K562 (cell line): Measurements from ENCODE around the gene NUBPL. TPM values are rescaled to one million over a fixed set of nuclear protein-coding genes. Genes with fewer than 3 reads are reported as not detected.

ENCODE experiments used
- ATAC-seq: fragments of 200-7000 bp; cut with Tn5 transposase; 3 replicates; pipeline ENCODE4 v1.9.1; 2020; ENCODE audit warnings: moderate library complexity
- BruUV-seq: library from RNA; stranded (reverse); fragments of 400-500 nt; replicated peaks from 2 replicates; lab custom pipeline; 2021; lab: Mats Ljungman, UMichigan
- CTCF ChIA-PET: fragments of 300-600 bp; formaldehyde crosslinking; extraction: SDS; loops from one replicate; lab custom pipeline; 2021; ENCODE audit warnings: low intra/inter-chr PET ratio; lab: Yijun Ruan, JAX
- POLR2A ChIA-PET: fragments of 300-600, 350-650 bp; sonication (Branson Sonifier 250); formaldehyde crosslinking; extraction: SDS; loops from one replicate; lab custom pipeline; 2021; ENCODE audit warnings: antibody characterized with exemption, inconsistent platforms; lab: Yijun Ruan, JAX
- DNase-seq, 4 experiments: peaks; one replicate each; pipeline versions ENCODE4 v3.0.0 to v3.0.0-alpha.2; 2011 to 2018; ENCODE audit warnings: low spot score in 3 of 4, mixed read lengths in 3 of 4; ENCODE audit errors: extremely low read depth in 1 of 4
- FAIRE-seq: peaks from 2 replicates; lab custom pipeline; 2011; peaks lifted over from hg19 to GRCh38; lab: Jason Lieb, UNC
- H2AFZ ChIP-seq: 2 replicates; pipeline ENCODE4 v1.6.0; 2011; ENCODE audit warnings: low read depth, low read length, control low read depth, inconsistent platforms
- H3K27ac ChIP-seq: fragments of 200-600 bp; 3 replicates; pipeline ENCODE4 v1.8.0; 2011; ENCODE audit warnings: low read depth, mild to moderate bottlenecking, control low read depth, inconsistent platforms, low read length, moderate library complexity, mixed read lengths; ENCODE audit errors: extremely low read depth
- H3K27me3 ChIP-seq, 2 experiments: fragments of 300-600 bp in 1 of 2; 2 replicates in 1 of 2; 3 replicates in 1 of 2; pipeline versions ENCODE4 v1.6.0 to v1.8.0; 2011; ENCODE audit warnings: inconsistent platforms in 2 of 2, low read length in 2 of 2, mild to moderate bottlenecking in 1 of 2, mixed read lengths in 1 of 2, moderate library complexity in 1 of 2; ENCODE audit not compliant: control insufficient read depth in 2 of 2, insufficient read depth in 2 of 2
- H3K36me3 ChIP-seq: fragments of 300-600 bp; 3 replicates; pipeline ENCODE4 v1.8.0; 2011; ENCODE audit warnings: mild to moderate bottlenecking, low read length, inconsistent platforms; ENCODE audit not compliant: control insufficient read depth, insufficient read depth
- H3K4me1 ChIP-seq, 2 experiments: fragments of 200-600 bp in 1 of 2; replicated peaks in 1 of 2; 2 replicates in 1 of 2; 3 replicates in 1 of 2; pipeline versions ENCODE4 v1.5.1 to v1.8.0; 2011; ENCODE audit warnings: inconsistent platforms in 2 of 2, low read length in 2 of 2, mild to moderate bottlenecking in 1 of 2, mixed read lengths in 1 of 2, moderate library complexity in 1 of 2; ENCODE audit not compliant: control insufficient read depth in 2 of 2, insufficient read depth in 2 of 2
- H3K4me2 ChIP-seq: 2 replicates; pipeline ENCODE4 v1.6.1; 2011; ENCODE audit warnings: low read length, control low read depth, inconsistent platforms, mixed read lengths; ENCODE audit not compliant: insufficient read depth
- H3K4me3 ChIP-seq: fragments of 200-600 bp; sonication (generic), shearing (Covaris generic); 2 replicates; pipeline ENCODE4 v1.5.1; 2016; ENCODE audit warnings: control low read depth, inconsistent platforms
- H3K79me2 ChIP-seq: fragments of 200-600 bp; 3 replicates; pipeline ENCODE4 v1.8.0; 2011; ENCODE audit warnings: low read length, inconsistent platforms; ENCODE audit not compliant: control insufficient read depth, insufficient read depth
- H3K9ac ChIP-seq, 2 experiments: 2 replicates each; pipeline versions ENCODE4 v1.6.0 to v1.6.1; 2011; ENCODE audit warnings: low read depth in 2 of 2, low read length in 2 of 2, control low read depth in 1 of 2, inconsistent platforms in 1 of 2, mild to moderate bottlenecking in 1 of 2, mixed read lengths in 1 of 2; ENCODE audit not compliant: insufficient read depth in 1 of 2
- H3K9me1 ChIP-seq: one replicate; pipeline ENCODE4 v1.6.0; 2011; ENCODE audit warnings: inconsistent platforms, mild to moderate bottlenecking, low read length, moderate library complexity; ENCODE audit not compliant: control insufficient read depth, insufficient read depth
- H3K9me3 ChIP-seq: replicated peaks from 2 replicates; pipeline ENCODE4 v1.5.1; 2011; ENCODE audit warnings: low read depth, low read length, inconsistent platforms; ENCODE audit not compliant: control insufficient read depth, insufficient read depth
- H4K20me1 ChIP-seq: replicated peaks from 2 replicates; pipeline ENCODE4 v1.6.1; 2011; ENCODE audit warnings: low read length, inconsistent platforms, mixed read lengths; ENCODE audit not compliant: control insufficient read depth, insufficient read depth
- NFIC ChIP-seq: fragments of 450-650 bp; IDR thresholded peaks from 2 replicates; pipeline ENCODE4 v1.6.1; 2017; ENCODE audit warnings: mild to moderate bottlenecking, inconsistent platforms
- NFRKB ChIP-seq: fragments of 450-650 bp; IDR thresholded peaks from 2 replicates; pipeline ENCODE4 v1.6.1; 2016; ENCODE audit warnings: low read depth
- NUFIP1 ChIP-seq: fragments of 450-650 bp; IDR thresholded peaks from 2 replicates; pipeline ENCODE4 v1.6.1; 2018; ENCODE audit not compliant: partially characterized antibody
- ZNF280B ChIP-seq: fragments of 250-450 bp; sonication (Bioruptor Pico); IDR thresholded peaks from 2 replicates; pipeline ENCODE4 v1.5.1; 2021; ENCODE audit warnings: mild to moderate bottlenecking
- ZNF311 ChIP-seq: fragments of 250-450 bp; sonication (Bioruptor Pico); IDR thresholded peaks from 2 replicates; pipeline ENCODE4 v1.4.0; 2020; ENCODE audit warnings: mild to moderate bottlenecking, moderate library complexity
- WGBS: fragments of 100-300 bp; shearing (Covaris generic); methylation state at CpG from one replicate; pipeline ENCODE4 v1.1.6; 2016; ENCODE audit warnings: low coverage, mixed read lengths; ENCODE audit not compliant: insufficient coverage; ENCODE audit errors: missing lambda C conversion rate; 5-methylcytosine and 5-hydroxymethylcytosine counted together
- in situ Hi-C: fragments of 300-500 bp; cut with MboI; formaldehyde crosslinking; loops from 4 replicates; pipeline ENCODE4 v1.15.0; 2018; ENCODE audit warnings: inconsistent platforms, mixed read lengths
- intact Hi-C: fragments of 100-400 bp; cut with micrococcal nuclease; formaldehyde crosslinking; loops from 2 replicates; pipeline ENCODE4 v1.14.2; 2022
- polyA plus RNA-seq, 8 experiments: library from polyadenylated mRNA; depleted of rRNA in 4 of 8; stranded (reverse) in 5 of 8; unstranded in 3 of 8; fragments of >200 nt; fragmentation: Nextera tagmentation in 2 of 8; fragmentation: Illumina TruSeq in 1 of 8; extraction: Ambion mirVana in 2 of 8; extraction: Trizol in 1 of 8; gene quantifications; 2 replicates each; pipeline versions ENCODE4 v1.2.1 to v1.2.3, GENCODE V29; 2011 to 2014; ENCODE audit warnings: inconsistent platforms in 1 of 8, missing spikeins in 1 of 8
- total RNA-seq, 7 experiments: library from RNA; depleted of rRNA in 6 of 7; stranded (reverse); fragments of >200 nt in 6 of 7; fragmentation: Illumina TruSeq in 2 of 7; extraction: Trizol in 2 of 7; gene quantifications; 2 replicates each; pipeline versions ENCODE4 v1.2.1 to v1.2.3, GENCODE V29; 2011 to 2021; ENCODE audit warnings: low replicate concordance in 1 of 7

The NUBPL gene
- total and polyA plus RNA-seq, 9 of the 15 experiments (the other 6 are each of a cell fraction or from before 2014, with no cell fraction given), result 3.2 to 8.7 (median 6.1) TPM

DNA sequence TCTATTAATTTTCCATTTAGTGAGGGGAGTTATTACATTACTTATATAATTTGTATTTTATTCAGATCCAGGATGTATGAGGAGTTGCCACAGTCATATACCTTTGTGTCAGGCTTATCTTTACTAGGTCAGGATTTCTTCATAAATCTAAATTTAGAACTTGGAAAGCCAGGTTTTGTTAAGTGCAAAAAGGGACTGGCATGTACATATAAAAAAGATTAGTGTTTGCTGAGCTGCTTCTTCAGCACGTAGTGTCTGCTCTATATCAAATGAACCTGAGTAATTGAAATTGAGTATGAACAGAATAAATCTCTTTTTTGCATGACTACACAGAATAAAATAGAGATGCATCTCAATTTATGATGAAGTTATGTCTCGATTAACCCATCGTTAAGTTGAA lies 157.4 kb downstream of the NUBPL start:
- no peak overlapping the region for H3K4me3 ChIP-seq
- ChIA-PET CTCF (no interaction called here), POLR2A (no interaction called here)
- intact Hi-C loops (no loop called here), in situ Hi-C loops (no loop called here)
- WGBS, result 13% methylated on average over 3 of the region's 3 CpGs
- TF ChIP-seq NFRKB, result no peak
- TF ChIP-seq ZNF280B, result no peak
- H2AFZ ChIP-seq, result no peak overlapping the region
- no TSS peak for BruUV-seq
- no peaks in the 10 kb centered on the region for H3K4me1 ChIP-seq
- FAIRE-seq (no peak), ATAC-seq (no peak), DNase-seq (no peak)
- H3K9me1 ChIP-seq, result no peaks in the 10 kb centered on the region
- H3K36me3 ChIP-seq, result no peaks in the 10 kb centered on the region
- H3K9ac ChIP-seq, result no peak overlapping the region
- H3K79me2 ChIP-seq, result no peaks in the 10 kb centered on the region
- H3K27ac ChIP-seq, result no peak overlapping the region
- H4K20me1 ChIP-seq, result no peaks in the 10 kb centered on the region
- no peaks in the 10 kb centered on the region for H3K27me3 ChIP-seq
- no peaks in the 10 kb centered on the region for H3K9me3 ChIP-seq
- H3K4me2 ChIP-seq, result no peak overlapping the region

DNA sequence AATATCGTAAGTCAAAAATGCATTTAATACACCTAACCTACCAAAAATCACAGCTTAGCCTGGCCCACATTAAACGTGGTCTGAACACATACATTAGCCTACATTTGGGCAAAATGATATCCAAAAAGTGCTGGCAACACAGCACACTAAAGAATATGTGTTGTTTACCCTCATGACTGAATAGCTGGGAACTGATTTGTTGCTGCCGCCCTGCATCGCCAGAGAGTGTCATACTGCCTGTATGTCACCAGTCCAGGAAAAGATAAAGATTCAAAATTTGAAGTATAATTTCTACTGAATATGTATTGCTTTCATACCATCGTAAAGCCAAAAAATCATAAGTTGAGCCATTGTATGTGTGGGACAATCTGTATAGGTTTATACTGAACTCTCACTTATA lies 157.8 kb downstream of the NUBPL start:
- Histone ChIP-seq H3K27ac (no peak overlapping the region), H2AFZ (no peak overlapping the region), H4K20me1 (no peaks in the 10 kb centered on the region), H3K4me3 (no peak overlapping the region), H3K9me3 (no peaks in the 10 kb centered on the region), H3K79me2 (no peaks in the 10 kb centered on the region), H3K9ac (no peak overlapping the region), H3K4me1 (no peaks in the 10 kb centered on the region), H3K9me1 (no peaks in the 10 kb centered on the region), H3K27me3 (no peaks in the 10 kb centered on the region), H3K36me3 (no peaks in the 10 kb centered on the region), H3K4me2 (no peak overlapping the region)
- FAIRE-seq (no peak), ATAC-seq (no peak), DNase-seq (no peak)
- intact Hi-C loops, result no loop called here
- ChIA-PET CTCF (no interaction called here), POLR2A (no interaction called here)
- WGBS, result 37% methylated on average over 5 of the region's 5 CpGs
- no TSS peak for BruUV-seq
- TF ChIP-seq ZNF311 (no peak), NUFIP1 (no peak), NFIC (no peak)
- in situ Hi-C loops, result no loop called here
